HCT116 (cell line): Measurements from ENCODE around the gene GOLGA7B.

Source experiments
- CEBPB ChIP-seq: IDR thresholded peaks from 2 replicates; pipeline ENCODE4 v1.6.1; 2012; ENCODE audit warnings: low read depth
- CTCF ChIP-seq, 3 experiments: fragments of 200-600 bp in 1 of 3; sonication (generic) in 1 of 3; IDR thresholded peaks in 2 of 3; conservative IDR thresholded peaks in 1 of 3; 2 replicates each; pipeline ENCODE4 v1.5.1; 2012 to 2017; ENCODE audit warnings: low read depth in 2 of 3, low read length in 2 of 3, antibody characterized with exemption in 1 of 3, borderline replicate concordance in 1 of 3, control low read depth in 1 of 3, mild to moderate bottlenecking in 1 of 3, mixed read lengths in 1 of 3, mixed run types in 1 of 3, moderate library complexity in 1 of 3; ENCODE audit not compliant: insufficient read depth in 1 of 3
- EZH2 ChIP-seq: fragments of 200-600 bp; sonication (generic); IDR thresholded peaks from 2 replicates; pipeline ENCODE4 v1.6.1; 2017; ENCODE audit warnings: antibody characterized with exemption, mixed run types
- POLR2AphosphoS5 ChIP-seq: IDR thresholded peaks from 2 replicates; pipeline ENCODE4 v1.6.1; 2011; ENCODE audit warnings: mild to moderate bottlenecking, low read depth, low read length, moderate library complexity
- RAD21 ChIP-seq: IDR thresholded peaks from 2 replicates; pipeline ENCODE4 v1.6.1; 2012; ENCODE audit warnings: low read depth, mild to moderate bottlenecking

DNA sequence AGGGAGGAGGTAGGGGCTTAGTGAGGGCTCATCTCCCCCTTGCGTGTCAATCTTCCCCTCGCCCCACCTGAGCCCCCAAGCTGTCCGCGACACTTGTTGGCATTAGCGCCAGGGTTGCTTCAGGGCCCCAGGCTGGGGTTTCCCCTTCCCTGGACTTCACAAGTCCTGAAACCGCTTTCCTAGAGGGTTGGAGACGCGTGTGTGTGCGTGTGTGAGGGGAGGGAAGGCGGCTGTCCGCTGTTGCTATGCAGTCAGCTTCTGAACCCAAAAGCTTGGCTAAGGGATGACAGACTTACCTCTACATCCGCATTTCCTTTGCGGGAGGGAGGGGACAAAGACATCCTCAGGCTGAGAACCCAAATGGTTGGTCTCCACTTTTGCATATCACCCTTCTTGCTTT, 803 bp downstream of the GOLGA7B start:
- TF ChIP-seq CTCF (IDR thresholded peaks at IDR 0.05 in 2 of 3, conservative IDR thresholded peaks at IDR 0.05 in 1 of 3; ENCODE audit: borderline replicate concordance in 1 of 3, insufficient read depth in 1 of 3, low read depth in 2 of 3, low read length in 2 of 3) (no peak), POLR2AphosphoS5 (no peak), CEBPB (no peak), RAD21 (no peak), EZH2 (no peak)
